Adipose tissue (tissue), 3 donors: ENCODE measurements around the gene ASL. TPM values are rescaled to one million over a fixed set of nuclear protein-coding genes. Genes with fewer than 3 reads are reported as not detected.

Source experiments
- polyA plus RNA-seq, 3 donors: library from polyadenylated mRNA; stranded (reverse); fragments of 200-250 nt; gene quantifications; one replicate each; pipeline ENCODE4 v1.2.3, GENCODE V29; 2013
- donor health status: healthy with polysubstance abuse.
- donor health status: Bipolar disorder and iron deficiency.
- donor health status: healthy.

Gene ASL
- polyA plus RNA-seq, 3 donors: 28.6 to 38.2 (median 38.1) TPM

Other genes starting within 250 kb of the ASL start
- gene VKORC1L1, start 202.7 kb upstream of the ASL start, polyA plus RNA-seq: 10 to 100 TPM; 10.4 to 66.8 (median 21.6) TPM
- gene GUSB, start 93.6 kb upstream of the ASL start, polyA plus RNA-seq: 10 to 100 TPM; 28.3 to 38.1 (median 36.9) TPM
- 10 to 100 TPM; 15.5 to 18.6 (median 16.5) TPM for gene CRCP, start 39.0 kb downstream of the ASL start, polyA plus RNA-seq
- 10 to 100 TPM in 2 of 3 donors, 1 to 10 TPM in 1; 4.6 to 16.4 (median 11.8) TPM for gene TPST1, start 129.5 kb downstream of the ASL start, polyA plus RNA-seq